Measurements from ENCODE around the gene GDNF. TPM values are rescaled to one million over a fixed set of nuclear protein-coding genes. Genes with fewer than 3 reads are reported as not detected.

The GDNF gene
- total and polyA plus RNA-seq, 2 experiments from 2014 or later: 0.13 to 0.17 TPM

- no peak for TF ChIP-seq ZNF462 (CRISPR knock-in tag; IDR thresholded peaks at IDR 0.05)
- no peak for TF ChIP-seq JUNB (IDR thresholded peaks at IDR 0.05; ENCODE audit: unreplicated experiment)
- no peak for TF ChIP-seq CREB1 (CRISPR knock-in tag; IDR thresholded peaks at IDR 0.05; ENCODE audit: low read depth)
These were observed 16.2 kb downstream of the GDNF start (continued) for GRCh38 chr5:37823433-37824152.

GRCh38 chr5:37816883-37817282 lies 23.0 kb downstream of the GDNF start:
- DNase-seq (ENCODE audit: low spot score): no peak
- no peak overlapping the region for H3K27ac Mint-ChIP-seq
- no peak overlapping the region for H3K27ac ChIP-seq (ENCODE audit: low read depth)
- TF ChIP-seq CTCF (conservative IDR thresholded peaks at IDR 0.05; ENCODE audit: low read depth in 2 of 2): no peak
- no peak for TF ChIP-seq REST (IDR thresholded peaks at IDR 0.05; ENCODE audit: unreplicated experiment)
- no peak for TF ChIP-seq ZNF331 (CRISPR knock-in tag; IDR thresholded peaks at IDR 0.05; ENCODE audit: low read depth)
- TF ChIP-seq STAT1 (IDR thresholded peaks at IDR 0.05; ENCODE audit: unreplicated experiment): no peak
- TF ChIP-seq ZNF114 (CRISPR knock-in tag; IDR thresholded peaks at IDR 0.05): no peak
- no peak for TF ChIP-seq JUNB (IDR thresholded peaks at IDR 0.05; ENCODE audit: unreplicated experiment)
- no peak for TF ChIP-seq CREB1 (CRISPR knock-in tag; IDR thresholded peaks at IDR 0.05; ENCODE audit: low read depth)
- no peak for TF ChIP-seq POLR2AphosphoS5 (IDR thresholded peaks at IDR 0.05; ENCODE audit: low read depth)
- TF ChIP-seq EZH2 (IDR thresholded peaks at IDR 0.05; ENCODE audit: low read depth, unreplicated experiment): no peak
- TF ChIP-seq EZH2phosphoT487 (IDR thresholded peaks at IDR 0.05; ENCODE audit: unreplicated experiment): no peak

More at GRCh38 chr5:37816883-37817282, 23.0 kb downstream of the GDNF start:
- H3K4me3 Mint-ChIP-seq: no peak overlapping the region
- H3K36me3 Mint-ChIP-seq (ENCODE audit: low read depth): no peaks in the 10 kb centered on the region; the same call in 2 of the 3 replicates
- Histone ChIP-seq H2AFZ (no peak overlapping the region), H3K36me3 (ENCODE audit: insufficient read depth) (no peaks in the 10 kb centered on the region), H4K20me1 (replicated peaks; ENCODE audit: insufficient read depth) (no peaks in the 10 kb centered on the region), H3K4me1 (ENCODE audit: insufficient read depth) (peaks cover 15% of the 10 kb centered on the region), H3K4me2 (no peak overlapping the region), H3F3A (replicated peaks; ENCODE audit: low read depth) (no peaks in the 10 kb centered on the region), H3K27me3 (ENCODE audit: insufficient read depth) (no peaks in the 10 kb centered on the region), H3K9me2 (ENCODE audit: insufficient read depth) (peaks cover 2% of the 10 kb centered on the region; the same call in 1 of the 2 replicates), H3K79me2 (replicated peaks; ENCODE audit: insufficient read depth) (no peaks in the 10 kb centered on the region), H3K4me3 (no peak overlapping the region)
- no peaks in the 10 kb centered on the region; the same call in 2 of the 3 replicates for H3K9me3 Mint-ChIP-seq
- no peaks in the 10 kb centered on the region for H3K27me3 Mint-ChIP-seq (ENCODE audit: insufficient read depth, low read depth, poor library complexity)
- H3K4me1 Mint-ChIP-seq: peaks cover 12% of the 10 kb centered on the region
- ATAC-seq: peak; percentile 36; the same call in 1 of the 3 replicates
